ENCODE results near the gene LRRC32. TPM values are rescaled to one million over a fixed set of nuclear protein-coding genes. Genes with fewer than 3 reads are reported as not detected.

The LRRC32 gene
- total RNA-seq, 1 experiment from 2014 or later = 0.15 TPM

DNA sequence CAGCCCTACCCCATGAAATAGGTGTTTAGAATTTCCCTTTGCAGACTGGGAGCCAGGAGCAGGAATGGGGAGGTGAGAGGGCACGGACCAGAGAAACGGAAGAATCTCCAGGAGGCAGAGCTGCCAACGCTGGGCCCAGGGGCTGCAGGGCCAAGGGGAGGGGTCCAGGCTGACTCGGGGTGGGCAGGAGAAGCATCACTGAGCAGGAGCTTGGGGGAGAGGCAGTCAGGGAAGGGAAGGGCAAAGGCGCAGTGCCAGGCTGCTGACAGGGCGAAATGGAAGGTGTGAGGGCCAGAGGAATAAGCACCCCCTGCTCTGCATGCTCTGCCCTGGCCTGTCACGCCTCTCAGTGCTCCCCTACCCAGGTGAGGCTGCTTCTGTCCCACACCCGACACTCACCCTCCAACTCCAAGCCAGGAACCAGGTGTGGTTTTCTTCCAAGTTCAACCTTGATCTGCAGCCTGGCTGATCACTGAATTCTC is 14.5 kb downstream of the LRRC32 start:
- DNase-seq (ENCODE audit: low read depth, low spot score) (no peak), ATAC-seq (no peak)
- no peaks in the 10 kb centered on the region for H3K36me3 ChIP-seq (ENCODE audit: control insufficient read depth, insufficient read depth, low read length)
- H3K27me3 ChIP-seq (ENCODE audit: control insufficient read depth, insufficient read depth, low read length) = no peaks in the 10 kb centered on the region
- ChIA-PET CTCF (no interaction called here), POLR2A (no interaction called here)
- H3K27ac ChIP-seq (ENCODE audit: low read length) = no peak overlapping the region
- TF ChIP-seq TCF7L2 (IDR thresholded peaks at IDR 0.05; ENCODE audit: low read depth, low read length) (no peak), SIN3A (IDR thresholded peaks at IDR 0.05; ENCODE audit: borderline replicate concordance, insufficient read depth, low read depth, low read length) (no peak), POLR2AphosphoS5 (IDR thresholded peaks at IDR 0.05; ENCODE audit: low read depth, low read length) (no peak)
- TF ChIP-seq, protein P1, sequence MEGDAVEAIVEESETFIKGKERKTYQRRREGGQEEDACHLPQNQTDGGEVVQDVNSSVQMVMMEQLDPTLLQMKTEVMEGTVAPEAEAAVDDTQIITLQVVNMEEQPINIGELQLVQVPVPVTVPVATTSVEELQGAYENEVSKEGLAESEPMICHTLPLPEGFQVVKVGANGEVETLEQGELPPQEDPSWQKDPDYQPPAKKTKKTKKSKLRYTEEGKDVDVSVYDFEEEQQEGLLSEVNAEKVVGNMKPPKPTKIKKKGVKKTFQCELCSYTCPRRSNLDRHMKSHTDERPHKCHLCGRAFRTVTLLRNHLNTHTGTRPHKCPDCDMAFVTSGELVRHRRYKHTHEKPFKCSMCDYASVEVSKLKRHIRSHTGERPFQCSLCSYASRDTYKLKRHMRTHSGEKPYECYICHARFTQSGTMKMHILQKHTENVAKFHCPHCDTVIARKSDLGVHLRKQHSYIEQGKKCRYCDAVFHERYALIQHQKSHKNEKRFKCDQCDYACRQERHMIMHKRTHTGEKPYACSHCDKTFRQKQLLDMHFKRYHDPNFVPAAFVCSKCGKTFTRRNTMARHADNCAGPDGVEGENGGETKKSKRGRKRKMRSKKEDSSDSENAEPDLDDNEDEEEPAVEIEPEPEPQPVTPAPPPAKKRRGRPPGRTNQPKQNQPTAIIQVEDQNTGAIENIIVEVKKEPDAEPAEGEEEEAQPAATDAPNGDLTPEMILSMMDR (IDR thresholded peaks at IDR 0.05) = no peak
- TF ChIP-seq, protein P2, sequence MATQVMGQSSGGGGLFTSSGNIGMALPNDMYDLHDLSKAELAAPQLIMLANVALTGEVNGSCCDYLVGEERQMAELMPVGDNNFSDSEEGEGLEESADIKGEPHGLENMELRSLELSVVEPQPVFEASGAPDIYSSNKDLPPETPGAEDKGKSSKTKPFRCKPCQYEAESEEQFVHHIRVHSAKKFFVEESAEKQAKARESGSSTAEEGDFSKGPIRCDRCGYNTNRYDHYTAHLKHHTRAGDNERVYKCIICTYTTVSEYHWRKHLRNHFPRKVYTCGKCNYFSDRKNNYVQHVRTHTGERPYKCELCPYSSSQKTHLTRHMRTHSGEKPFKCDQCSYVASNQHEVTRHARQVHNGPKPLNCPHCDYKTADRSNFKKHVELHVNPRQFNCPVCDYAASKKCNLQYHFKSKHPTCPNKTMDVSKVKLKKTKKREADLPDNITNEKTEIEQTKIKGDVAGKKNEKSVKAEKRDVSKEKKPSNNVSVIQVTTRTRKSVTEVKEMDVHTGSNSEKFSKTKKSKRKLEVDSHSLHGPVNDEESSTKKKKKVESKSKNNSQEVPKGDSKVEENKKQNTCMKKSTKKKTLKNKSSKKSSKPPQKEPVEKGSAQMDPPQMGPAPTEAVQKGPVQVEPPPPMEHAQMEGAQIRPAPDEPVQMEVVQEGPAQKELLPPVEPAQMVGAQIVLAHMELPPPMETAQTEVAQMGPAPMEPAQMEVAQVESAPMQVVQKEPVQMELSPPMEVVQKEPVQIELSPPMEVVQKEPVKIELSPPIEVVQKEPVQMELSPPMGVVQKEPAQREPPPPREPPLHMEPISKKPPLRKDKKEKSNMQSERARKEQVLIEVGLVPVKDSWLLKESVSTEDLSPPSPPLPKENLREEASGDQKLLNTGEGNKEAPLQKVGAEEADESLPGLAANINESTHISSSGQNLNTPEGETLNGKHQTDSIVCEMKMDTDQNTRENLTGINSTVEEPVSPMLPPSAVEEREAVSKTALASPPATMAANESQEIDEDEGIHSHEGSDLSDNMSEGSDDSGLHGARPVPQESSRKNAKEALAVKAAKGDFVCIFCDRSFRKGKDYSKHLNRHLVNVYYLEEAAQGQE (IDR thresholded peaks at IDR 0.05; ENCODE audit: insufficient read depth in 1 of 2, low read depth in 2 of 2, low read length in 1 of 2) = no peak
- no peaks in the 10 kb centered on the region for H3K9me3 ChIP-seq (ENCODE audit: control insufficient read depth, insufficient read depth, low read depth, low read length)
- in situ Hi-C loops (cut with HindIII; ENCODE audit: low pct_unique_long_range_greater_than_20kb, low sequenced_read_pairs) = no loop called here
- no peaks in the 10 kb centered on the region for H3K4me1 ChIP-seq (ENCODE audit: control insufficient read depth, insufficient read depth, low read length)
- intact Hi-C loops (cut with micrococcal nuclease; ENCODE audit: unreplicated experiment) = no loop called here
- no peak overlapping the region for H3K4me3 ChIP-seq (ENCODE audit: low read depth in 2 of 2, low read length in 2 of 2)
- BruUV-seq (replicated peaks) = no TSS peak

DNA sequence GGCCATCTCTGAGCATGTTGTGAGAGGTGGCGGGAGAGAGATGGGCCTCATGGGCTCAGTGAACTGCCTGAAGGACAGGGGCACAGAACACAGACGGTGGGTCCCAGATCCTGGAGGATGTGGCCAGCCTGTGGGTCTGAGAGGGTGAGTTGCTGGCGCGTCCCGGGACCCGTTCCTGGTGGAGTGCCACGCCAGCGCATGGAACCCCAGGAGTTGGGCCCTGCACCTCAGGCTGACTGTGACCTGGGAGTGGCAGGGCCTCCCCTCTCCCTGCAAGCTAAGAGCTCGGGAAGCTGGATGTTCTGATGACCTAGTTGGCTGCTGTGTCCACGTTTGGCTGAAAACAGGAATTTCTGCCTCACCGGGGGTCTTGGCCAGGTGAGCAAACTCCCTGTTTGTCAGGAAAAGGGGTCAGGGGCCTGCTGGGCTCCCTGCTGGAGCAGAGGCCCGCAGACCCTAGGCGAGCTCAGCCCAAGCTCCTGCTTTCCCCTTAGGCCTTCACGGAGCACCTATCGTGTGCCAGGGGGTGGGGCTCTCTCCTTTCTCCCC is 15.0 kb downstream of the LRRC32 start:
- Histone ChIP-seq H3K36me3 (ENCODE audit: control insufficient read depth, insufficient read depth, low read length) (no peaks in the 10 kb centered on the region), H3K27ac (ENCODE audit: low read length) (no peak overlapping the region), H3K27me3 (ENCODE audit: control insufficient read depth, insufficient read depth, low read length) (no peaks in the 10 kb centered on the region), H3K9me3 (ENCODE audit: control insufficient read depth, insufficient read depth, low read depth, low read length) (no peaks in the 10 kb centered on the region), H3K4me3 (ENCODE audit: low read depth in 2 of 2, low read length in 2 of 2) (no peak overlapping the region), H3K4me1 (ENCODE audit: control insufficient read depth, insufficient read depth, low read length) (no peaks in the 10 kb centered on the region)
- DNase-seq (ENCODE audit: low read depth, low spot score) (no peak), ATAC-seq (no peak)
- ChIA-PET CTCF (interaction anchor here (0.8 kb wide), 1 partner anchor 329 kb away, joined by 4 read pairs; no protein-coding TSS in a partner anchor), POLR2A (no interaction called here)
- TF ChIP-seq, protein P2 (IDR thresholded peaks at IDR 0.05; ENCODE audit: insufficient read depth in 1 of 2, low read depth in 2 of 2, low read length in 1 of 2) = no peak
- no peak for TF ChIP-seq POLR2AphosphoS5 (IDR thresholded peaks at IDR 0.05; ENCODE audit: low read depth, low read length)
- TF ChIP-seq, protein P1 (IDR thresholded peaks at IDR 0.05) = no peak
- no peak for TF ChIP-seq SIN3A (IDR thresholded peaks at IDR 0.05; ENCODE audit: borderline replicate concordance, insufficient read depth, low read depth, low read length)
- no peak for TF ChIP-seq TCF7L2 (IDR thresholded peaks at IDR 0.05; ENCODE audit: low read depth, low read length)
- intact Hi-C loops (cut with micrococcal nuclease; ENCODE audit: unreplicated experiment) = no loop called here
- no TSS peak for BruUV-seq (replicated peaks)
- in situ Hi-C loops (cut with HindIII; ENCODE audit: low pct_unique_long_range_greater_than_20kb, low sequenced_read_pairs) = no loop called here

All from Panc1 (cell line).